Right cardiac atrium (tissue), 5 donors: ENCODE data around the gene TBXAS1. TPM values are rescaled to one million over a fixed set of nuclear protein-coding genes. Genes with fewer than 3 reads are reported as not detected.

Experiments used
- ATAC-seq, 2 donors: fragments of 200-7000 bp; cut with Tn5 transposase; one replicate each; pipeline versions ENCODE4 v1.8.0 to v1.9.1; 2020; ENCODE audit warnings: moderate library complexity in 2 of 2, mild to moderate bottlenecking in 1 of 2
- DNase-seq, 3 donors: peaks; one replicate each; pipeline ENCODE4 v3.0.0-alpha.2; 2020
- H3K27ac ChIP-seq: one replicate; pipeline ENCODE4 v1.5.1; 2013; ENCODE audit warnings: mild to moderate bottlenecking, low read length, control low read depth, moderate library complexity
- H3K27me3 ChIP-seq: one replicate; pipeline ENCODE4 v1.6.1; 2013; ENCODE audit not compliant: control insufficient read depth, insufficient read depth
- H3K4me1 ChIP-seq: one replicate; pipeline ENCODE4 v1.6.1; 2013; ENCODE audit warnings: low read length; ENCODE audit not compliant: control insufficient read depth, insufficient read depth
- H3K4me3 ChIP-seq: one replicate; pipeline ENCODE4 v1.5.1; 2013; ENCODE audit warnings: low read length, control low read depth
- H3K9me3 ChIP-seq: one replicate; pipeline ENCODE4 v1.6.1; 2013; ENCODE audit warnings: low read length; ENCODE audit not compliant: control insufficient read depth
- WGBS: extraction: QIAGEN DNeasy Blood & Tissue Kit; methylation state at CpG from one replicate; pipeline ENCODE4 v1.1.7; 2013; 5-methylcytosine and 5-hydroxymethylcytosine counted together
- intact Hi-C, 4 donors: fragments of 100-400 bp; cut with DNase I; formaldehyde crosslinking; loops; one replicate each; pipeline versions ENCODE4 v1.11.0 to v1.14.0; 2022 to 2023
- polyA plus RNA-seq: library from polyadenylated mRNA; stranded (reverse); fragments of 200-250 nt; gene quantifications from one replicate; pipeline ENCODE4 v1.2.3, GENCODE V29; 2013
- total RNA-seq, 4 donors: library from RNA; stranded (reverse); fragmentation: NEBNext Ultra II Directional; extraction: Animal tissue kit (Norgen Biotek cat#: 25700); gene quantifications; one replicate each; pipeline ENCODE4 v1.2.1, GENCODE V29; 2021
- donor health status: healthy with polysubstance abuse.
- donor health status: DM: no; HTN: yes; CAD: no.
- donor health status: DM: no; HTN: no; CAD: no.
- donor health status: DM: no; HTN: yes; CAD: no; lungs with severe emphysema.
- donor health status: DM: yes; HTN: yes; CAD: no.

TBXAS1 gene
- total and polyA plus RNA-seq, 5 donors, result 3.1 to 9.1 (median 6.8) TPM

- no peak for ATAC-seq
- no peak for DNase-seq
- WGBS, result 91% methylated on average over 12 of the region's 12 CpGs
- Histone ChIP-seq H3K9me3 (no peaks in the 10 kb centered on the region), H3K4me3 (no peak overlapping the region), H3K27me3 (no peaks in the 10 kb centered on the region), H3K27ac (no peak overlapping the region), H3K4me1 (no peaks in the 10 kb centered on the region)
- intact Hi-C loops, result no loop called here
Observed at GRCh38 chr7:140025814-140026433, 196.9 kb downstream of the TBXAS1 start.

GRCh38 chr7:140026935-140027334, 197.9 kb downstream of the TBXAS1 start:
- no peak for DNase-seq
- Histone ChIP-seq H3K9me3 (no peaks in the 10 kb centered on the region), H3K27me3 (no peaks in the 10 kb centered on the region), H3K4me3 (no peak overlapping the region), H3K4me1 (no peaks in the 10 kb centered on the region), H3K27ac (no peak overlapping the region)
- no peak for ATAC-seq
- intact Hi-C loops, result no loop called here
- 97% methylated on average over 9 of the region's 9 CpGs for WGBS

GRCh38 chr7:140027858-140028257, 198.8 kb downstream of the TBXAS1 start:
- no peaks in the 10 kb centered on the region for H3K27me3 ChIP-seq
- H3K4me1 ChIP-seq, result no peaks in the 10 kb centered on the region
- DNase-seq (no peak), ATAC-seq (no peak)
- intact Hi-C loops, result no loop called here
- no peak overlapping the region for H3K27ac ChIP-seq
- H3K4me3 ChIP-seq, result no peak overlapping the region
- no peaks in the 10 kb centered on the region for H3K9me3 ChIP-seq
- WGBS, result 85% methylated on average over 9 of the region's 9 CpGs

GRCh38 chr7:140028311-140028710, 199.2 kb downstream of the TBXAS1 start:
- ATAC-seq (no peak), DNase-seq (no peak)
- Histone ChIP-seq H3K27me3 (no peaks in the 10 kb centered on the region), H3K9me3 (no peaks in the 10 kb centered on the region), H3K4me1 (no peaks in the 10 kb centered on the region), H3K4me3 (no peak overlapping the region), H3K27ac (no peak overlapping the region)
- WGBS, result 97% methylated on average over 4 of the region's 4 CpGs
- intact Hi-C loops, result no loop called here

- Histone ChIP-seq H3K4me1 (no peaks in the 10 kb centered on the region), H3K27me3 (no peaks in the 10 kb centered on the region), H3K4me3 (no peak overlapping the region), H3K9me3 (no peaks in the 10 kb centered on the region), H3K27ac (no peak overlapping the region)
- intact Hi-C loops, result no loop called here
- ATAC-seq, result no peak
- 86% methylated on average over 1 of the region's 1 CpG for WGBS
- DNase-seq, result no peak
Observed at GRCh38 chr7:140029072-140029471, 200.0 kb downstream of the TBXAS1 start.

GRCh38 chr7:140031364-140031763, 202.3 kb downstream of the TBXAS1 start:
- no peak overlapping the region for H3K27ac ChIP-seq
- H3K4me1 ChIP-seq, result no peaks in the 10 kb centered on the region
- no peaks in the 10 kb centered on the region for H3K9me3 ChIP-seq
- DNase-seq, result no peak
- ATAC-seq, result no peak
- intact Hi-C loops, result no loop called here
- 97% methylated on average over 1 of the region's 1 CpG for WGBS
- H3K4me3 ChIP-seq, result no peak overlapping the region
- H3K27me3 ChIP-seq, result no peaks in the 10 kb centered on the region

- Histone ChIP-seq H3K9me3 (no peaks in the 10 kb centered on the region), H3K27me3 (no peaks in the 10 kb centered on the region), H3K27ac (no peak overlapping the region), H3K4me1 (no peaks in the 10 kb centered on the region), H3K4me3 (no peak overlapping the region)
- WGBS, result 92% methylated on average over 8 of the region's 8 CpGs
- no peak for ATAC-seq
- intact Hi-C loops, result no loop called here
- DNase-seq, result no peak
Observed at GRCh38 chr7:140033036-140033435, 204.0 kb downstream of the TBXAS1 start.

GRCh38 chr7:140033779-140034363, 204.8 kb downstream of the TBXAS1 start:
- 96% methylated on average over 14 of the region's 14 CpGs for WGBS
- ATAC-seq, result no peak
- intact Hi-C loops, result no loop called here

GRCh38 chr7:140034421-140034820, 205.4 kb downstream of the TBXAS1 start:
- Histone ChIP-seq H3K4me1 (no peaks in the 10 kb centered on the region), H3K27ac (no peak overlapping the region), H3K27me3 (no peaks in the 10 kb centered on the region), H3K9me3 (no peaks in the 10 kb centered on the region), H3K4me3 (no peak overlapping the region)
- ATAC-seq (no peak), DNase-seq (no peak)
- intact Hi-C loops, result no loop called here

More at GRCh38 chr7:140033779-140034363, 204.8 kb downstream of the TBXAS1 start:
- no peaks in the 10 kb centered on the region for H3K4me1 ChIP-seq
- H3K27ac ChIP-seq, result no peak overlapping the region
- H3K27me3 ChIP-seq, result no peaks in the 10 kb centered on the region
- no peak overlapping the region for H3K4me3 ChIP-seq
- no peaks in the 10 kb centered on the region for H3K9me3 ChIP-seq
- no peak for DNase-seq

- Histone ChIP-seq H3K4me1 (peaks cover 2% of the 10 kb centered on the region), H3K4me3 (no peak overlapping the region), H3K27ac (no peak overlapping the region), H3K9me3 (no peaks in the 10 kb centered on the region), H3K27me3 (no peaks in the 10 kb centered on the region)
- intact Hi-C loops, result no loop called here
- DNase-seq, result no peak
- no peak for ATAC-seq
- 86% methylated on average over 4 of the region's 7 CpGs for WGBS
Observed at GRCh38 chr7:140035400-140036223, 206.5 kb downstream of the TBXAS1 start.

- H3K4me1 ChIP-seq, result peaks cover 2% of the 10 kb centered on the region
- H3K4me3 ChIP-seq, result no peak overlapping the region
- no peaks in the 10 kb centered on the region for H3K27me3 ChIP-seq
- H3K27ac ChIP-seq, result no peak overlapping the region
- DNase-seq (no peak), ATAC-seq (no peak)
- WGBS, result 83% methylated on average over 11 of the region's 11 CpGs
- intact Hi-C loops, result no loop called here
- H3K9me3 ChIP-seq, result no peaks in the 10 kb centered on the region
Observed at GRCh38 chr7:140036224-140036962, 207.3 kb downstream of the TBXAS1 start.
